Effector CD8-positive, alpha-beta T cell (primary cell): ENCODE data around the gene SUPT6H.

Experiments used
- DNase-seq: peaks from one replicate; lab custom pipeline; 2025; lab: John Stamatoyannopoulos, UW

The SUPT6H gene

GRCh38 chr17:28750178-28751047, 88.4 kb downstream of the SUPT6H start:
- DNase-seq, result peak; percentile 80

- no peak for DNase-seq
Observed at GRCh38 chr17:28751600-28752366, 89.8 kb downstream of the SUPT6H start.
